Stimulated activated CD4-positive, alpha-beta T cell treated with anti-CD3 and anti-CD28 coated beads, TNF-alpha, amount 100 ng/mL, for 48 hours (primary cell): ENCODE data around the gene BTD.

Experiments
- DNase-seq, 3 donors: peaks; one replicate each; pipeline ENCODE4 v3.0.0-alpha.2; 2020; ENCODE audit warnings: low read depth in 3 of 3

Gene BTD

GRCh38 chr3:15636028-15636709, 34.6 kb downstream of the BTD start:
- peak in 1 of 3 donors; percentile 31 for DNase-seq

GRCh38 chr3:15637131-15637951, 35.8 kb downstream of the BTD start:
- DNase-seq, result no peak

GRCh38 chr3:15638193-15638890, 36.8 kb downstream of the BTD start:
- no peak for DNase-seq

GRCh38 chr3:15638891-15639262, 37.3 kb downstream of the BTD start:
- no peak for DNase-seq

GRCh38 chr3:15645246-15645645, 43.7 kb downstream of the BTD start:
- no peak for DNase-seq

- DNase-seq, result no peak
Measured at GRCh38 chr3:15645740-15646501, 44.4 kb downstream of the BTD start.

- no peak for DNase-seq
Measured at GRCh38 chr3:15646851-15647511, 45.4 kb downstream of the BTD start.

- peak in 1 of 3 donors; percentile 37 for DNase-seq
Measured at GRCh38 chr3:15647611-15648167, 46.1 kb downstream of the BTD start.

- no peak for DNase-seq
Measured at GRCh38 chr3:15649341-15649740, 47.8 kb downstream of the BTD start.

GRCh38 chr3:15649858-15650257, 48.3 kb downstream of the BTD start:
- DNase-seq, result no peak

- DNase-seq, result no peak
Measured at GRCh38 chr3:15651396-15651795, 49.9 kb downstream of the BTD start.

GRCh38 chr3:15653321-15653720, 51.8 kb downstream of the BTD start:
- no peak for DNase-seq

- no peak for DNase-seq
Measured at GRCh38 chr3:15654127-15654526, 52.6 kb downstream of the BTD start.

- no peak for DNase-seq
Measured at GRCh38 chr3:15654891-15655290, 53.3 kb downstream of the BTD start.

- DNase-seq, result no peak
Measured at GRCh38 chr3:15656342-15656741, 54.8 kb downstream of the BTD start.

GRCh38 chr3:15657016-15657415, 55.5 kb downstream of the BTD start:
- DNase-seq, result no peak

- DNase-seq, result no peak
Measured at GRCh38 chr3:15659254-15659975, 57.9 kb downstream of the BTD start.

GRCh38 chr3:15660055-15660935, 58.8 kb downstream of the BTD start:
- no peak for DNase-seq

- no peak for DNase-seq
Measured at GRCh38 chr3:15664144-15664543, 62.6 kb downstream of the BTD start.
